Measurements from ENCODE around the gene CPT1A.

GRCh38 chr11:68816251-68816776 is 25.4 kb downstream of the CPT1A start:
- TF ChIP-seq CTCF (IDR thresholded peaks at IDR 0.05 in 4 of 5, conservative IDR thresholded peaks at IDR 0.05 in 1 of 5) (no peak), POLR2A (IDR thresholded peaks at IDR 0.05) (no peak)
